Measurements from ENCODE around the gene GTF2IRD1.

Gene GTF2IRD1

DNA sequence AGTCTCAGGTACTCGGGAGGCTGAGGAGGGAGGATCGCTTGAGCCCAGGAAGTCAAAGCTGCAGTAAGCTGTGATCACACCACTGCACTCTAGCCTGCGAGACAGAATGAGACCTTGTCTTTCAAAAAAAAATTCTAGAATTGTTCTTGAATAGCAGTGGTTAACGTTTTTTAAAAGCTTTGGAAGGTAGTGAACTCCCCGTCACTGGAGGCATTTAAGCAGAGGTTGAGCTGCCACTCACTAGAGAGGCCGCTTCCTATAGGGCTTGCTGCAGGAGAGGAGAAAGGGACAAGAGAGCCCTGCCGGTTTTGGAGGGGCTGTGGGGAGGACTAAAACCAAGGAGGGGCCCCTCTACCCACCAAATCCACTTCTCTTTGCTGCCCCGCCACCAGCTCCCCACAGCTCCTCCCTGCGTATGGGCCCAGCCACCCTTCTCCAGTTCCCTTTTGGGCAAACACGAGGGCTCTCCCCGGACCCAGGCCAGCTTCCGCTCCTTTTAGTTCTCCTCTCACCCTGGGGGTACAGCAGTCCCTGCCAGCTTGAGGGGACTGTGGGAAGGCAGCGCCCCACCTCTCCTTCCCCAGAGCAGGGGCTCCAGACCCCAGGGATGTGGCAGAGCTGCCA lies 116.9 kb downstream of the GTF2IRD1 start:
- DNase-seq = no peak

GRCh38 chr7:74572301-74572979 lies 118.7 kb downstream of the GTF2IRD1 start:
- no peak for DNase-seq

- DNase-seq = no peak
These were observed 119.8 kb downstream of the GTF2IRD1 start for GRCh38 chr7:74573512-74573911.

DNA sequence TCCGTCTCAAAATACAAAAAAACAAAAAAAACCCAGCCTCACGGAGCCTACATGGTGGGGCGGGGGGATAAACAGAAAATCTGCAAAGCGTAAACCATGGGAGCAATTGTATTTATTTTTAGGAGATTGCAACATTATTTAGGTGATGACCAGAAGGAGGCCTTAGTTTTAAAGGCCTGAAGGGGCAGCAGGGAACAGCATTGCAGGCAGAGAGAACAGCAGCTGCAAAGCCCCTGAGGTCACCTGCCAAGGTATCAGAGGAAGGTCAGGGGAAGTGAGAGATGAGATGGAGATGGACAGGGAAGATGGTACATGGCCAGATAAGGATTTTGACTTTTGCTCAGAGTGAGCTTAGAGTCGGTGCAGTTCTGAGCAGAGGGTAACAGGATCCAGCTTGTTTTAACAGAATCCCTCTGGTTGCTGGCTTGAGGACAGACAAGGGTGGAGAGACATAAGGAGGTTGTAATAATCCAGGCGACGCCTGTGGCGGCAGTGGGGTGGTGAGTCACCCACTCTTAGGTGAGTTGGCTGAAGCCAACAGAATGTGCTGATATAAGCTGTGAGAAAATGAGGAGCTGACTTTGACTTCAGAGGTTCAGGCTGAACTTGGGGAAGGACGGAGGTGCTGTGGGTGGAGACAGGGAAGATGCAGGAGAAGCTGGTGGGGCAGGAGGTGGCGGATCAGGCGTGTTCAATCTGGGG lies 121.5 kb downstream of the GTF2IRD1 start:
- DNase-seq = no peak

DNA sequence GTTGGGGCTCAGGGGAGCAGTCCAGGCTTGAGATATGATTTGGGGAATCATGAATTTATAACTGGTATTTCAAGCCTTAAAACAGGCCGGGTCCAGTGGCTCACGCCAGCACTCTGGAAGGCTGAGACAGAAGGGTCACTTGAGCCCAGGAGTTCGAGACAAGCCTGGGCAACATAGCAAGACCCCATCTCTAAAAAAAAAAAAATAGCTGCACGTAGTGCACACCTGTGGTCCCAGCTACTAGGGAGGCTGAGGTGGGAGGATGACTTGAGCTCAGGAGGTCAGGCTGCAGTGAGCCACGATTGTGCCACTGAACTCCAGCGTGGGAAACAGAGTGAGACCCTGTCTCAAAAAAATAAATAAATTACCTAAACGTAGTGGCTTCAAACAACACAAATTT lies 122.1 kb downstream of the GTF2IRD1 start:
- DNase-seq = no peak

DNA sequence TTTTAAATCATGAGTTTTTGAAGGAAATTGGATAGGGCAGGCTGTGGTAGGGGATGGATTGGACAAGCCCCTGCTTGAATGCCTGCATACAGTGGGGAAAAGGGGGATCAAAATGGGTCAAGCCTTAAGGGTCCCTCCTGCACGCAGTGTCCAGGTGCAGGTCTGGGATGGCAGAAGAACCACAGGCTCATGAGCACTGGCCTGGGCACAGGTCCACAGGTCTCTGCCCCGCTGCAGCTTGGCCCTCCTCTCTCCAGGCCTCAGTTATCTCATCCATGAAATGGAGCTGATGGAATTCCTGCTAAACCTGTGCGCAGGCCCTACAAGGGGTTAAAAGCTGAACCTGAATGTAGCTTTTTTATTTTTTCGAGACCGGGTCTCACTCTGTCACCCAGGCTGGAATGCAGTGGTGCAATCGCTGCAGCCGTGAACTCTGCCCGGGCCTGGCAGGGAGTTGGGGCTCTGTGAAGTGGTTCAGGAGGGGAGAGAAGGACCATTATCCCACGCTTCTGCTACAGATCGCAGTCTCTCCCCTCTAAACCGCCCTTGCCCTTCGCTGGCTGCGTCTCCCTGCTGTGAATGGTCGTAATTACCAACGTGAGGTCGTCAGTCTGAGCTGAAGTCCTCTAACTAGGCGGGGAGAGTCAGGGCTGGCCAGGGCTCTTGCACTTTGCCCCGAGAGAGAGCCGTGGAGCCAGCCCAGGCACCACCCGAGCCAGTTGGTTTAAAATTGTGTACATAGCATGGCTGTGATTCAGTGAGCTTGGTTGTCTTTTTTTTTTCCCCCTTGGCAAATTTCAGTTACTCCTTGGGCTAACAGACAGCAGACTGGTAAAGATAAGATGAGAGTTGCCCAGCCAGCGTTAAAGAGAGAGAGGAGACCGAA lies 126.3 kb downstream of the GTF2IRD1 start:
- DNase-seq = no peak

- no peak for DNase-seq
These were observed 128.3 kb downstream of the GTF2IRD1 start for GRCh38 chr7:74581916-74582440.

- no peak for DNase-seq
These were observed 128.8 kb downstream of the GTF2IRD1 start for GRCh38 chr7:74582447-74583039.

- DNase-seq = no peak
These were observed 129.9 kb downstream of the GTF2IRD1 start for GRCh38 chr7:74583630-74584029.

DNA sequence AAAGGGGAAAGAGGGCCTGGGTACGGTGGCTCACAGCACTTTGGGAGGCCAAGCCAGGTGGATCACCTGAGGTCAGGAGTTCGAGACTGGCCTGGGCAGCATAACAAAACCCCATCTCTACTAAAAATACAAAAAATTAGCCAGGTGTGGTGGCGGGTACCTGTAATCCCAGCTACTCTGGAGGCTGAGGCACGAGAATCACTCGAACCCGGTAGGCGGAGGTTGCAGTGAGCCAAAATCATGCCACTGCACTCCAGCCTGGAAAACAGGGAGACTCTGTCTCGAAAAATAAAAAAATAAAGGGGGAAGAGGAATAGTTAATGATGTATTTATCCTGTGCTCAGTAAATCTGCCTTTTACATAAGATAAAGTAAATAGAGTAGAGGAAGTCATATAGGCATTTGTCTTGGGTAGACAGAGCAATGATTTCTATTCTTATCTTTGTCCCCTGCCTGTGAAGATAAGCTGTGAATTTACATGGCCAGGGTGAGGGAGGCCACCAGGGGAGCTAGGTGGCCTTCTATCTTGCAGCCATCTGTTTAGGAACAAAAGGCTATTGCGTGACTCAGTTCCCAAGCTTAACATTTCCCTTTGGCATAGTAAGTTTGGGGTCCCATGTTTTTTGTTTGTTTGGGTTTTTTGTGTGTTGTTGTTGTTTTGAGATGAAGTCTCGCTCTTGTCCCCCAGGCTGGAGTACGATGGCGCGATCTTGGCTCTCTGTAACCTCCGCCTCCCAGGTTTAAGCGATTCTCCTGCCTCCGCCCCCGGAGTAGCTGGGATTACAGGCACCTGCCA lies 130.7 kb downstream of the GTF2IRD1 start:
- no peak for DNase-seq

DNA sequence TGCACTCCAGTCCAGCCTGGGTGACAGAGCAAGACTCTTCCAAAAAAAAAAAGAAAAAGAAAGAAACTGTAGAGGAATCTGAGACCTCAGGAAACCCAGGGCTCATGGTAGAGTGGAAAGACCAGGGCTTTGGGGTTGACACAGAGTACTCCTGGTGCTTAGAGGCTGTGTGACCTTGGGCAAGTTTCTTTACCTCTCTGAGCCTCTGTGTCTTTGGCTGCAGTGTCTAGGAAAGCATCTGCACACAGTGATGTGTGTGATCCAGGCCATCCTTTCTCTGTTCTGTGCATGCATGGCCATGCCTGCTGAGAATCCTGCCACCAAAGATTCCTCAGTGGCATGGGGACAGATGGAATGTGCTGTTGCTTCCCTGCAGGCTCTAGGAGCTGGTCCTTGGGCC lies 132.1 kb downstream of the GTF2IRD1 start:
- no peak for DNase-seq

GRCh38 chr7:74586258-74587175 lies 132.8 kb downstream of the GTF2IRD1 start:
- no peak for DNase-seq

DNA sequence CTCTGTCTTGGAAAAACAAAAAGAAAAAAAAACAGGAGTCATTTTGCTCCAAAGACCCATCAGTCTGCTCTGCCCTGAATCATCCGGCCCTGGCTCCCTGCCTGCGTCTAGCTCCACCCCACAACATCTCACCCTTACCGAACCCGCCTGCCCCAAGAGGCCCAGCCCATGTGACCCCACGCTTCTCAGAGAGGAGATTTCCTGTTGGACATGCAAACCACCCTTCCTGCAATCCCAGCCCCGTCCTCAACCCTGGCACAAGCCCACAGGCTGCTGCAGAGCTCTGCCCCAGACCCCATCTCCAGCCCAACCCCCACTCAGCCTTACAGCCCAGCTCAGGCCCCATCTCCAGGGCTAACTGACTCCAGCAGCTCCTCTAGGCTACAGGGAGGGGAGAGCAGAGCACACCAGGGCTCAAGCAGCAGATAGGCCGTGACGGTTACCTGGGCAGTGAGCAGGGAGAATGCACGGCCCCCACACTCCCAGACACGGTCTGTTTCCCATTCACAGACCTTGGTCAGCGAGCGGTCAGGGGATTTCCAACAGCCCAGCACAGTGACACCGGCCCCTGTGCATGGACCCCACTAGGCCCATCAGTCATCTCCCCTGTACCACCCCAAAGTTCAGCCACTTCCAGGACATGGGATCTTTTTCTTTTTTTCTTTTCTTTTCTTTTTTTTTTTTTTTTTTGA lies 133.9 kb downstream of the GTF2IRD1 start:
- DNase-seq = peak; percentile 33

GRCh38 chr7:74590813-74591212 lies 137.1 kb downstream of the GTF2IRD1 start:
- no peak for DNase-seq

GRCh38 chr7:74598558-74598957 lies 144.9 kb downstream of the GTF2IRD1 start:
- DNase-seq = no peak

- no peak for DNase-seq
These were observed 145.5 kb downstream of the GTF2IRD1 start for GRCh38 chr7:74599244-74599643.

DNA sequence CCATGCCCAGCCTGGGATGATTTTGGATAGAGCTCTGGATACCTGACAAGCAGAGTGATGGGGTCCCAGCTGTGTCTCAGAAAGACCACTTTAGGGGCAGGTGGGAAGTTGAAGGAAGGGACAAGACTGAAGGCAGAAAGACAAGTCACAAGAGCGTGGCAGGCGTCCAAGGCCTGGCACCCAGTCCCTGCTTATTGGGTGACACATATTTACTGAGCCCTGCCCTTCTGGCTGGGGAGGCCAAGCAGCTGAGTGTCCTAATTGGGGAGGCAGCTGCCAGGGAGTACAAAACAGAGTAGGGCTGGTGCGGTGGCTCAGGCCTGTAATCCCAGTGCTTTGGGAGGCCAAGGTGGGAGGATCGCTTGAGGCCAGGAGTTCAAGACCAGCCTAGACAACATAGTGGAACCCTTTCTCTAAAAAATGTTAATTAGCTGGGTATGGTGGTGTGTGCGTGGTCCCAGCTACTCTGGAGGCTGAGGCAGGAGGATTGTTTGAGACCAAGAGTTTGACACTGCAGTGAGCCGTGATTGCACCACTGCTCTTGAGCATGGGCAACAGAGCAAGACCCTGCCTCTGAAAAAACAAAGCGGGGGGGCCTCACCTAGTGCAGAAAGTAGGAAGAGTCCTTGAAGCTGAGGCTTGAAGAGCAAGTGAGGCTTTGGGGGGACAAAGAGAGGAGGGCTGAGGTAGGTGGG lies 150.8 kb downstream of the GTF2IRD1 start:
- DNase-seq = peak; percentile 44

DNA sequence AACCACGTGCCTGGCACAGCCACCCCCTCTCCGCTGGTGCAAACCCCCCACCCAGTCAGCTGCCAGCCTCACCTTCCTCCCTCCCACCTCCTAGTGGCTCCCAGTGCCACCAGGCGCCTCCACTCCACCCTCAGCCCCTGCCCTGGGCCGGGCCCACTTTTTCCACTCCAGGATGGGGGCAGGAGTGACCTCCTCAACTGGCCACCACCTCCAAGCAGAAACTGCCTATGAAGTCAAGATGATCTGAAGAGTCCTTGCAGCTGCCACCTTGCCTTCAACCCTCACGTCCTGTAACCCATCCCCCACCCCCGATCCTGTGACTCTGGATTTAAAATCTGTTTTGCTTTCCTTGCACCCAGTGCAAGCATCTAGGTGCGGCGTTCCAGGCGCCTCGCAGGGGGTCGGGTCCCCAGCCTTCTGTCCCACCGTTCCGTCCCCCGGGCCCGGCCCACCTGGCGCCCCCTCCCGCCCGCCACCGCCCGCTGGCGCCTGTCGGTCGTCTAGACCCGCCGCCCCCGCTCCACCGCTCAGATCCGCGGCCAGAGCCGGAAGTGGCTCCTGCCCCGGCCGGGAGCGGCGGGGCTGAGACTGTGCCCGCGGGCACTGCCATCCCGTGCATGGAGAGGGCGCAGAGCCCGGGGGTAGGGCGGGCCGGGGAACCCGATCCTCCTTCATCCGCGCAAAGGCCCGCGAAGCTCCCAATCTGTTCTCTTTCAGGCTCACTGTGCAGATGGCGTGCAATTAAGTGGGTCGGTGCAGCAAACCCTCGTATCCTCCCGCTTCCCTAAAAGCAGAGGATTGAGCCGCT lies 152.6 kb downstream of the GTF2IRD1 start:
- DNase-seq = peak; percentile 39
